Upper lobe of left lung (tissue), 4 donors: Measurements from ENCODE around the gene GTF2A1.

Source experiments
- EP300 ChIP-seq, 4 donors: sonication (generic); formaldehyde crosslinking; IDR thresholded peaks; one replicate each; pipeline ENCODE4 v1.5.1; 2017; ENCODE audit warnings: antibody characterized with exemption in 4 of 4, control low read depth in 2 of 4
- POLR2A ChIP-seq, 4 donors: fragments of 450-650 bp; IDR thresholded peaks; one replicate each; pipeline ENCODE4 v1.5.1; 2016 to 2017; ENCODE audit warnings: antibody characterized with exemption in 4 of 4, mild to moderate bottlenecking in 2 of 4
- POLR2AphosphoS5 ChIP-seq, 2 donors: sonication (generic); formaldehyde crosslinking; IDR thresholded peaks; one replicate each; pipeline ENCODE4 v1.5.1; 2017; ENCODE audit warnings: antibody characterized with exemption in 2 of 2
- TF ChIP-seq, protein P1 (sequence below), 6 experiments: fragments of 450-650 bp in 4 of 6; fragments of 200-600 bp in 2 of 6; sonication (generic) in 2 of 6; IDR thresholded peaks; one replicate each; pipeline ENCODE4 v1.5.1; 2016 to 2019; ENCODE audit warnings: antibody characterized with exemption in 6 of 6

DNA sequence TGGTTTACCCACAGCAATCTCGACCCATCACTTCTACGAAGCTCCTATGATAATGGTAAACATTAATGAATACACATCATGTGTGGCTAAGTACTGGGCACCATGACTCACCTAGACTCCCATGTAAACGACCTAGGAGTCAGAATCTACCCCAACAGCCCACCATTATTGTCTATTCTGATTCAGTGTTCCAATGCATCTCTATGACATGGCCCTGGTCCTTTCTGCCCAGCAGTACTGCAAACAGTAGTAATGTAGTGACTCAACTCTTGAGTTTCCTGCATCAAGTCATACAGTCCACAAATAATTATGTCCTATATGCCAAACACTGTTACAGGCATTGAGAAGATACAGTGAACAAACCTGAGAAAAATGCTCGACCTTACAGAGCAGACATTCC is 14.6 kb downstream of the GTF2A1 start:
- TF ChIP-seq, protein P1, sequence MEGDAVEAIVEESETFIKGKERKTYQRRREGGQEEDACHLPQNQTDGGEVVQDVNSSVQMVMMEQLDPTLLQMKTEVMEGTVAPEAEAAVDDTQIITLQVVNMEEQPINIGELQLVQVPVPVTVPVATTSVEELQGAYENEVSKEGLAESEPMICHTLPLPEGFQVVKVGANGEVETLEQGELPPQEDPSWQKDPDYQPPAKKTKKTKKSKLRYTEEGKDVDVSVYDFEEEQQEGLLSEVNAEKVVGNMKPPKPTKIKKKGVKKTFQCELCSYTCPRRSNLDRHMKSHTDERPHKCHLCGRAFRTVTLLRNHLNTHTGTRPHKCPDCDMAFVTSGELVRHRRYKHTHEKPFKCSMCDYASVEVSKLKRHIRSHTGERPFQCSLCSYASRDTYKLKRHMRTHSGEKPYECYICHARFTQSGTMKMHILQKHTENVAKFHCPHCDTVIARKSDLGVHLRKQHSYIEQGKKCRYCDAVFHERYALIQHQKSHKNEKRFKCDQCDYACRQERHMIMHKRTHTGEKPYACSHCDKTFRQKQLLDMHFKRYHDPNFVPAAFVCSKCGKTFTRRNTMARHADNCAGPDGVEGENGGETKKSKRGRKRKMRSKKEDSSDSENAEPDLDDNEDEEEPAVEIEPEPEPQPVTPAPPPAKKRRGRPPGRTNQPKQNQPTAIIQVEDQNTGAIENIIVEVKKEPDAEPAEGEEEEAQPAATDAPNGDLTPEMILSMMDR (IDR thresholded peaks at IDR 0.05), result no peak
- no peak for TF ChIP-seq POLR2AphosphoS5 (IDR thresholded peaks at IDR 0.05)
- no peak for TF ChIP-seq EP300 (IDR thresholded peaks at IDR 0.05)
- TF ChIP-seq POLR2A (IDR thresholded peaks at IDR 0.05), result no peak
